ENCODE measurements around the gene CFH. TPM values are rescaled to one million over a fixed set of nuclear protein-coding genes. Genes with fewer than 3 reads are reported as not detected.

Gene CFH
- polyA plus RNA-seq, 1 donor from 2014 or later = not detected

DNA sequence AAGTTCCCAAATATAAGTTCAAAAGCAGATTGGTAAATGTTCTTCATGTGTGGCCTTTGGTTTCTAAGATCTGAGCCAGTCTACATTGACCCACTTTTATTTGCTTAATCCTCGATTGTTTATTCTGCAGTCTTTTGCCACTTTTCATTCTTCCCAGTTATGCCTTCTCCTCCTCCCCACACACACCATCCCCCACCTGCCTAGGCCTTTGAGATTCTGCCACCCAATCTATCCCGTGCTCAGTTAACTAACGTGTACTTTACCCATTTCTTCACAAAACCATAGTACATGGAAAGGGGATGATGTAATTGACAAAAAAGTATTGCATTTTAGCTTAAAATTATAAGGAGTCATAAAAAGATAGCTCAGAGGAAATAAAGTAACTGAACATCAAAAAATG, 3.7 kb downstream of the CFH start:
- no peak for TF ChIP-seq EP300 (conservative IDR thresholded peaks at IDR 0.05; ENCODE audit: poor library complexity, severe bottlenecking)
- H3K27ac ChIP-seq (ENCODE audit: low read length) = no peak overlapping the region
- H3K9me2 ChIP-seq (ENCODE audit: insufficient read depth, low read length) = no peaks in the 10 kb centered on the region
- no peak overlapping the region for H3K4me2 ChIP-seq (ENCODE audit: low read length)
- no peaks in the 10 kb centered on the region for H3K9me3 ChIP-seq (ENCODE audit: low read length)
- H3K4me3 ChIP-seq (ENCODE audit: low read length) = no peak overlapping the region
- H3K79me2 ChIP-seq (replicated peaks; ENCODE audit: insufficient read depth, low read length) = no peaks in the 10 kb centered on the region
- no peaks in the 10 kb centered on the region for H3K36me3 ChIP-seq (ENCODE audit: insufficient read depth, low read length)
- H3K27me3 ChIP-seq (ENCODE audit: insufficient read depth, low read depth, low read length) = no peaks in the 10 kb centered on the region
- H4K20me1 ChIP-seq (ENCODE audit: insufficient read depth) = no peaks in the 10 kb centered on the region
- H3K9ac ChIP-seq (ENCODE audit: low read length) = no peak overlapping the region
- no peak overlapping the region for H2AFZ ChIP-seq (ENCODE audit: low read depth, low read length)
- H3F3A ChIP-seq (ENCODE audit: insufficient read depth, low read length, poor library complexity, severe bottlenecking) = no peaks in the 10 kb centered on the region

DNA sequence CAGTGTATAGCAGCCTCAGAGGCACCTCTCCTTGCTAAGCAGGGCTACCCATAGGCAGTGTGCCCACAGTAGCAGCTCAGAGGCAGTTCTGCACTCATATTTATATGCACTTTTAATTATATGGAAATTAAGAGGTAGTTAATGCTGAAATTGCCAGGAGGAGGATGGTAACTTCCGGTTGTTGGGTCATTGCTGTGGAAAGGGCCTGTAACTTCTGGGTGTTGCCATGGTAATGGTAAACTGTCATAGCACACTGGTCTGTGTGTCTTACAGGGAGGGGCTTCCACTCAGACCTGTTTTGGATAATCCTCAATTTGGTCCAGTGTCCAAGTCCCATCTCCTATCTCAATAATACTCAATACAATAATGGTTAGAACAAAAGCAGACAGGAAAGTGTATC, 7.6 kb downstream of the CFH start:
- H3F3A ChIP-seq (ENCODE audit: insufficient read depth, low read length, poor library complexity, severe bottlenecking) = no peaks in the 10 kb centered on the region
- H3K9ac ChIP-seq (ENCODE audit: low read length) = no peak overlapping the region
- H3K9me2 ChIP-seq (ENCODE audit: insufficient read depth, low read length) = no peaks in the 10 kb centered on the region
- H3K36me3 ChIP-seq (ENCODE audit: insufficient read depth, low read length) = no peaks in the 10 kb centered on the region
- H4K20me1 ChIP-seq (ENCODE audit: insufficient read depth) = no peaks in the 10 kb centered on the region
- H2AFZ ChIP-seq (ENCODE audit: low read depth, low read length) = no peak overlapping the region
- no peaks in the 10 kb centered on the region for H3K27me3 ChIP-seq (ENCODE audit: insufficient read depth, low read depth, low read length)
- no peak overlapping the region for H3K27ac ChIP-seq (ENCODE audit: low read length)
- no peak overlapping the region for H3K4me2 ChIP-seq (ENCODE audit: low read length)
- no peak overlapping the region for H3K4me3 ChIP-seq (ENCODE audit: low read length)
- TF ChIP-seq MXI1 (conservative IDR thresholded peaks at IDR 0.05; ENCODE audit: poor library complexity, severe bottlenecking) (no peak), CTCF (IDR thresholded peaks at IDR 0.05; ENCODE audit: poor library complexity, severe bottlenecking) (no peak), RAD21 (conservative IDR thresholded peaks at IDR 0.05) (no peak), EZH2 (IDR thresholded peaks at IDR 0.05; ENCODE audit: borderline replicate concordance, insufficient read depth, low read length, poor library complexity, severe bottlenecking) (no peak), TAF1 (IDR thresholded peaks at IDR 0.05; ENCODE audit: low read depth) (no peak), POLR2AphosphoS5 (IDR thresholded peaks at IDR 0.05) (no peak), EP300 (conservative IDR thresholded peaks at IDR 0.05; ENCODE audit: poor library complexity, severe bottlenecking) (no peak), SMC3 (conservative IDR thresholded peaks at IDR 0.05; ENCODE audit: poor library complexity) (no peak)
- TF ChIP-seq, protein P1, sequence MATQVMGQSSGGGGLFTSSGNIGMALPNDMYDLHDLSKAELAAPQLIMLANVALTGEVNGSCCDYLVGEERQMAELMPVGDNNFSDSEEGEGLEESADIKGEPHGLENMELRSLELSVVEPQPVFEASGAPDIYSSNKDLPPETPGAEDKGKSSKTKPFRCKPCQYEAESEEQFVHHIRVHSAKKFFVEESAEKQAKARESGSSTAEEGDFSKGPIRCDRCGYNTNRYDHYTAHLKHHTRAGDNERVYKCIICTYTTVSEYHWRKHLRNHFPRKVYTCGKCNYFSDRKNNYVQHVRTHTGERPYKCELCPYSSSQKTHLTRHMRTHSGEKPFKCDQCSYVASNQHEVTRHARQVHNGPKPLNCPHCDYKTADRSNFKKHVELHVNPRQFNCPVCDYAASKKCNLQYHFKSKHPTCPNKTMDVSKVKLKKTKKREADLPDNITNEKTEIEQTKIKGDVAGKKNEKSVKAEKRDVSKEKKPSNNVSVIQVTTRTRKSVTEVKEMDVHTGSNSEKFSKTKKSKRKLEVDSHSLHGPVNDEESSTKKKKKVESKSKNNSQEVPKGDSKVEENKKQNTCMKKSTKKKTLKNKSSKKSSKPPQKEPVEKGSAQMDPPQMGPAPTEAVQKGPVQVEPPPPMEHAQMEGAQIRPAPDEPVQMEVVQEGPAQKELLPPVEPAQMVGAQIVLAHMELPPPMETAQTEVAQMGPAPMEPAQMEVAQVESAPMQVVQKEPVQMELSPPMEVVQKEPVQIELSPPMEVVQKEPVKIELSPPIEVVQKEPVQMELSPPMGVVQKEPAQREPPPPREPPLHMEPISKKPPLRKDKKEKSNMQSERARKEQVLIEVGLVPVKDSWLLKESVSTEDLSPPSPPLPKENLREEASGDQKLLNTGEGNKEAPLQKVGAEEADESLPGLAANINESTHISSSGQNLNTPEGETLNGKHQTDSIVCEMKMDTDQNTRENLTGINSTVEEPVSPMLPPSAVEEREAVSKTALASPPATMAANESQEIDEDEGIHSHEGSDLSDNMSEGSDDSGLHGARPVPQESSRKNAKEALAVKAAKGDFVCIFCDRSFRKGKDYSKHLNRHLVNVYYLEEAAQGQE (IDR thresholded peaks at IDR 0.05; ENCODE audit: borderline replicate concordance) = no peak
- H3K79me2 ChIP-seq (replicated peaks; ENCODE audit: insufficient read depth, low read length) = no peaks in the 10 kb centered on the region
- H3K9me3 ChIP-seq (ENCODE audit: low read length) = no peaks in the 10 kb centered on the region

GRCh38 chr1:196660272-196660671, 8.4 kb downstream of the CFH start:
- H3K4me2 ChIP-seq (ENCODE audit: low read length) = no peak overlapping the region
- no peak for TF ChIP-seq RAD21 (conservative IDR thresholded peaks at IDR 0.05)
- TF ChIP-seq MXI1 (conservative IDR thresholded peaks at IDR 0.05; ENCODE audit: poor library complexity, severe bottlenecking) = no peak
- TF ChIP-seq POLR2AphosphoS5 (IDR thresholded peaks at IDR 0.05) = no peak
- TF ChIP-seq, protein P1 (IDR thresholded peaks at IDR 0.05; ENCODE audit: borderline replicate concordance) = no peak
- no peak for TF ChIP-seq SMC3 (conservative IDR thresholded peaks at IDR 0.05; ENCODE audit: poor library complexity)
- TF ChIP-seq EZH2 (IDR thresholded peaks at IDR 0.05; ENCODE audit: borderline replicate concordance, insufficient read depth, low read length, poor library complexity, severe bottlenecking) = no peak
- TF ChIP-seq EP300 (conservative IDR thresholded peaks at IDR 0.05; ENCODE audit: poor library complexity, severe bottlenecking) = no peak
- no peak for TF ChIP-seq TAF1 (IDR thresholded peaks at IDR 0.05; ENCODE audit: low read depth)
- no peak for TF ChIP-seq CTCF (IDR thresholded peaks at IDR 0.05; ENCODE audit: poor library complexity, severe bottlenecking)
- H3K27ac ChIP-seq (ENCODE audit: low read length) = no peak overlapping the region
- no peaks in the 10 kb centered on the region for H3K9me2 ChIP-seq (ENCODE audit: insufficient read depth, low read length)
- no peaks in the 10 kb centered on the region for H3K79me2 ChIP-seq (replicated peaks; ENCODE audit: insufficient read depth, low read length)
- H3K4me3 ChIP-seq (ENCODE audit: low read length) = no peak overlapping the region
- H3K36me3 ChIP-seq (ENCODE audit: insufficient read depth, low read length) = no peaks in the 10 kb centered on the region
- H3K9ac ChIP-seq (ENCODE audit: low read length) = no peak overlapping the region
- no peak overlapping the region for H2AFZ ChIP-seq (ENCODE audit: low read depth, low read length)
- H3F3A ChIP-seq (ENCODE audit: insufficient read depth, low read length, poor library complexity, severe bottlenecking) = no peaks in the 10 kb centered on the region
- no peaks in the 10 kb centered on the region for H3K27me3 ChIP-seq (ENCODE audit: insufficient read depth, low read depth, low read length)
- no peaks in the 10 kb centered on the region for H3K9me3 ChIP-seq (ENCODE audit: low read length)
- H4K20me1 ChIP-seq (ENCODE audit: insufficient read depth) = no peaks in the 10 kb centered on the region

Measured in neural cell (in vitro differentiated cells).